HG03103 (cell line): ENCODE results near the gene RANBP10.
"Not testable (repeated sequence)": the region's sequence is repeated elsewhere in the genome, so short reads cannot be mapped to it uniquely, and the experiment has no call there.

ENCODE experiments used
- ATAC-seq: cut with Tn5 transposase; IDR thresholded peaks from one replicate; pipeline ENCODE4 v1.9.1; 2021; ENCODE audit warnings: low read depth; ENCODE audit not compliant: unreplicated experiment

The RANBP10 gene

DNA sequence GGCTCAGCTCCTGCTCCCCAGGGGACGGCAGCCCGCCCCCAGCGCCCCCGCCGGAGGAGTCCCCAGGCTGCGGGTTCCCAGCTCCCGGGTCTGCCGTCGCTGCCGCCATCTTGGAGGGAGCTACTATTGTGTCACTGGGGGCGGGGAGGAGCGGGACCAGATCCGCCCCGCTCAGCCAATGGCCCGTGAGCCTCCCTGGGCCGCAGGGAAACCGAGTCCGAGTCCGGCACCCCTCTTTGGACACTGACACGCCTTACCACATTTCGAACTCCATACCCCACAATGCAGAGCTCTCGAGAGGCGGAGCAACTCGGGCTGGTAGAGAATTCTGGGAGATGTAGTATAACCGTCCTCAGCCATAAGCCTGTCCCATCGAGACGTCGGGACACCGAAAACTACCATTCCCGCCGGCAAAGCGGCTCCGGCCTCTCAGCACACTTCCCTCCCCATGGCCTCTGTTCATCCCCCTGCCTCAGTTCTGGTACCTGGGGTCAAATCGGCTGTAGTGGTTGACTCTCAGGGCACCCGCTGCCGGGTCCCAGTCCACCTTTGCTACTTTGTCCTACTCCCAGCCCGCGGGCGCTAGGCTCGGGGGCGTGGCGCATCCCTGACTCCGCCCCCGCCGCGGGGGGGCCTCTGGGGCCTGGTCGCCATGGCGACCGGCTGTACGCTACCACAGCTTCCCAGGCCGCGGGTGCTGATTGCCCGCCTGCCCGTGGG, at the start of gene RANBP10, which contains the start of gene TSNAXIP1:
RANBP10 (minus strand) TSS at position 133 of the 720 bp plus-strand sequence; CDS start at position 109, 24 bp downstream.
TSNAXIP1 (plus strand) TSS at position 462 of the 720 bp plus-strand sequence. CDS start 261 bp downstream, outside the sequence.
- peak; percentile 83 for ATAC-seq

DNA sequence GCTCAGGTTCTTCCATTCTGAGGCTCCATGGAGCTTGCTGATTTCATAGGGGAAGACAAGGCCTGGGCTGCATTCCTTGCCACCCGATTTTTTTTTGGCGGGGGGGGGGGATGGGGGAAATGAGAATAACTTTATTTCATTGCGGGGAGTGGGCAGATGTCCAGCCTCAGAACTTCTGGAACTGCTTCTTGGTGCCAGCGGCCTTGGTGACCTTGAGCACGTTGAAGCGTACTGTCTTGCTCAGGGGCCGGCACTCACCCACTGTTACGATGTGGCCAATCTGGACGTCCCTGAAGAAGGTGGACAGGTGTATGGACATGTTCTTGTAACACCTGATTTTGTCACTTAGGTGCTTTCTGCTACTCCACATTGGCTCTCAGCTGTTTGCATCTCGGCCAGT, 49.4 kb upstream of the RANBP10 start:
- no peak for ATAC-seq

DNA sequence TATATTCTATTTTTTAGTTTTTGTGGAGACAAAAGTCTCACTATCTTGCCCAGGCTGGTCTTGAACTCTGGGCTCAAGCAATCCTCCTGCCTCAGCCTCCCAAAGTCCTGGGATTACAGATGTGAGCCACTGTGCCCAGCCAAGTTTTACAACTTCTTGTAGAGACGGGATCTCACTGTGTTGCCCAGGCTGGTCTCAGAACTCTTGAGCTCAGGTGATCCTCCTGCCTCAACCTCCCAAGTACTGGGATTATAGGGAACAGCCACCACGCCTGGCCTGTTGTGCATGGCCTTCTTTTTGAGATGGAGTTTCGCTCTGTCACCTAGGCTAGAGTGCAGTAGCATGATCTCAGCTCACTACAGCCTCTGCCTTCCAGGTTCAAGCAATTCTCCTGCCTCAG, 47.3 kb upstream of the RANBP10 start:
- no peak for ATAC-seq

DNA sequence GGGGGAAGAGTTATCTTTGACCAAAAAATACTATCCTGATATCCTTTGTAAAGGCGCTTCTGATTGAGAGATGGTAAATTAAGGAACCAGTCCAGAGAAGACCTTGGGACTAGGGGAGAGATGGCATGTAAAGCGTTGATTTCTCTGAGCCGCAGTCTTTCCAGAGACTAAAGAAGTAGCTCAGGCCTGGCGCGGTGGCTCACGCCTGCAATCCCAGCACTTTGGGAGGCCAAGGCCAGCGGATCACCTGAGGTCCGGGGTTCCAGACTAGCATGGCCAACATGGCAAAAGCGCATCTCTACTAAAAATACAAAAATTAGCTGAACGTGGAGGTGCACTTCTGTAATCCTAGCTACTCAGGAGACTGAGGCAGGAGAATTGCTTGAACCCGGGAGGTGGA, 41.8 kb upstream of the RANBP10 start:
- no peak for ATAC-seq

DNA sequence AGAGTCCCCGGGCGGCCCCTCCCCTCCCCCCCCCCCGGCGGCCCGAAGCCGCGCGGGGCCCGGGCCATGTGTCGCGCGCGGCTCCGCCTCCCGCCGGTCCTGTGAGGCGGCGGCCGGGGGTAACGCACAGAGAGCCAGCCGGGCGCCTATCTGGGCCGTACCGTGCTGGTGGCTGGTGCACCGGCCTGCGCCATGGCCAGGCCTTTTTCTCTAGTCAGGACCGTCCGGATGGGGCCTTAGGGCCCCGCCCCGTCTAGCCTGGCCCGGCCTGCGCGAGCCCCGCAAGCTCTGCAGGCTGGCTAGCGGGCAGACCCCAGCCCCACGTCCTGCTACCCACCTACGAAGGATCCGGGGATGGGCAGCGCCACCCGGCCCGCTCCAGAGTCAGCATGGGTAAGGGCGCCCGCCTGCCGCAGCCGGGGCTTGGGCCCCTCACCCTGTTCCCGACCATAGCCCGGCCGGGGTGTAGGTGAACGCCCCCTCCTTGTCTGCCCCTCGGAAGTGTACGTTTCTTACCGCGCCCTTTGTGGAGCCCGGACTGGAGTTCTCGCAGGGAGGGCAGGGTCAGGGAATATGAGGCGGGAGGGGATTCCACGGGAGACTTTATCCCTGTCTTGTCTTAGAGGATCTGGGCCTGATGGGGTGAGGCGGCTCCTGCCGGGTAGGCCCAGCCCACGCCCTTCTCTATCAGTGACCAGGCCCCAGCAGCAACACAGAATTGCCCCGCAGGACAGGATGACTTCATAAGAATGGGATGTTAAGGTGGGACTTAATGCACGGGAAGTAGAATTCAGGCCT, 40.9 kb upstream of the RANBP10 start, which contains the start of gene CENPT:
CENPT (minus strand) TSS at position 630 of the 798 bp plus-strand sequence. CDS start 13,834 bp downstream, outside the sequence.
- ATAC-seq: peak; percentile 36

DNA sequence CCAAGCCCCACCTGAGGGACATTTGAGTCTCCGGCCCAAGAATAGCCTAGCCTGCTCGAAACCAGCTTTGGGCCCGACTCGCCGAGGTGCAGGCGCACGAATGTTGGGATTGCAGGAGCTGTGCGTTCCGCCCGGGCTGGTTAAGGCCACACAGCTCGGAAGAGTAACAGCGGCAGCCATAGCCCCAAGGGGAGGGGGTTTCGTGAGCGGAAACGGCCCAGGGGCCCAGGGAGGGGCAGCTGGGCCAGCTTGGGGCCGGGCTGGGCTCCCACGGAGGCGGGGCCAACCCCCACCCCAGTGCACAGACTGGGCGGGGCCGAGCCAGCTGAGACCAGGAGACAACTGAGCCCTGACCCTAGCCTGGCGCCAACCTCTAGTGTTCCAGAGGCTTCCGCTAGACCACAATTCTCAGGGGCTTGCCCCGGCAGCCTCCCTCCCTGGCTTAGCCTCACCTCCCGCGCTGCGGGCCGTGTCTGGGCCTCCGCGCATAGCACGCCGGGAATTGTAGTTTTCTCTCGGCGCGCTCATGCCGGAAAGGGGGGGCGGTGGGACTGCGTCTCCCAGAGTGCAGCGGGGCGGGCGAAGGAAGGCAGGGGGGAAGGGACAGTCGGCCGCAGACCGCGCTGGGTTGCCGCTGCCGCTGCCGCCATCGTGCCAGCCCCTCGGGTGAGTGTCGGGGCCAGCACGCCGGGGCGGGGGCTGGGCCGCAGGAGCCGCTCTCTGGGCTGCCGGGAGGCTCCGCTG, 40.1 kb upstream of the RANBP10 start, which contains the start of gene NUTF2:
NUTF2 (plus strand) TSS at position 614 of the 744 bp plus-strand sequence. CDS start 18,198 bp downstream, outside the sequence.
- peak; percentile 53 for ATAC-seq

DNA sequence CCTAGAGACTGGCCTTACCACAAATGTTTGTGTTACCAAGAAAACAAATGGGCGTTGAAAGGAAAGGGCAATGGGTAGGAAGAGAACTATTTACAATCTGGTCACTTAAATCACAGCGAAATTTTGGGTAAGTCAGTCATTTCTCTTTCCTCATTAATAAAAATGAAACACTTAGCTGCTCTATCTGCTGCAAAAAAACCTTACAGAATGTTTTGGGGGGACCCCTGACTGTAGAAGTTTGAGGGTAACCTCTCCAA, 39.6 kb upstream of the RANBP10 start:
- ATAC-seq: no peak

DNA sequence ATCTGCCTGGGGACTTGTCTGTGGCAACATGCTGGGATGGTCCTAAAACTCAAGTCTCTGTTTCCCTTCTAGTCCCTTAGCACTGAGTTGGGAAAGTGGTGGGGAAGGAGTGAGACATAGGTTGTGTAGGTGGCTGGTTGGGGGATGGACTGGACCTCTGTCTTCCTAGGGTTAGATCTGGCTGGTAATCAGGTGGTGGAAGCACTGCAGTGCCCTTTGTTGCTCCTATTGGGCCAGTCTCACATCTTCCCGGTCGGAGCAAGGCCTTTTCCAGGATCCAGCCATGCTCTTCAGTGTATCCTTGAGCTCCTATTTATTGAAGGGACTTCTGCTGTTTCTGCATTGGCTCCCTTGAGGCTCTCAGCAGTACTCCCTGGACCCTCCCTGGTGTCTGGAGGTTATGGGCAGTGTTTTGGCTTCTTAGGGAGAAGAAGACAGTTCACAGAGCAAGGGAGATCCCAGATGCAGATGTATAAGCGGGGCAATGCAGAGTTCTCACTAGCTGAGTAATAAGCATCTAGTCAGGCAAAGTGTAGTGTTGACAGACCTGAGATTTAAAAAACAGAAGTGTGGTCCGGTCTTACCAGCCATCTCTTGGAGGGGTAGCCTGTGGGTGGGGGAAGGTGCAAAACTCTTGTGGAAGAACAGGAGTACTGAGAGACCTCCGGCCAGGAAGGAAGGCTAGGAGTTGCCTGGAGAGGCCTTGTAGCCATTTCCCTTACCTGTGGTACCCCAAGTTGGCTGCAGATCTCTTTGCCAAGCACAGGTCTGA, 39.1 kb upstream of the RANBP10 start:
- no peak for ATAC-seq

DNA sequence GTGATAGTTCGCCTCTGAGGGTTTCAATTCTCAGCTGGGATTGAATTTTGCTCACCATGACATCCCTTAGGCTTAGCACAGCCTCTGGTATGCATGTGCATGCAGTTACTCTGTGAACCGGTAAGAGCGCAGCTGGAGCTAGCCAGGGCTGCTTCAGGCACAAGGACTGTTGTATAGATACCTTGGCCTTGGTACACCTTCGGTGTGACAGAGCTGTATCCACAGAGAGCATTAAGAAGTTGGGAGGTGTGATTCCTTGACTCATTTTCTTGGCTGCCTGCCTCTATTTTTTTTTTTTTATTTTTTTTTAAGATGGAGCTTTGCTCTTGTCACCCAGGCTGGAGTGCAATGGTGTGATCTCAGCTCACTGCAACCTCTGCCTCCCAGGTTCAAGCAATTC, 38.1 kb upstream of the RANBP10 start:
- ATAC-seq: no peak

DNA sequence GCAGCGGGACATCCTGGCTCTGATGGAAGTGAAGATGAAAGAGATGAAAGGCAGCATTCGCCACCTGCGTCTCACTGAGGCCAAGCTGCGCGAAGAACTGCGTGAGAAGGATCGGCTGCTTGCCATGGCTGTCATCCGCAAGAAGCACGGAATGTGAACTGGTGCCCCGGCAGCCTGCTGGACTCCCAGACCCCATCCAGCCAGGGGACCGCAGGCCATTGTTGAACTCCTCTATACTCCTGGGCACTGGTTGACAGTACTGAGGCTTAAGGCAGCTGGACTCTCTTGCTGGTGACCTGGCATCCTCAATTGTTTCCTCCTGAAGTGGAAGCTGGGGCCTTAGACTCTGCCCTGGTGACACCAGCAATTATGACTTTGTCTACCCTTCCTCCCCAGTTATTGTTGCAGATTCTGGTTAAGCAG, 37.0 kb upstream of the RANBP10 start:
- ATAC-seq: no peak

DNA sequence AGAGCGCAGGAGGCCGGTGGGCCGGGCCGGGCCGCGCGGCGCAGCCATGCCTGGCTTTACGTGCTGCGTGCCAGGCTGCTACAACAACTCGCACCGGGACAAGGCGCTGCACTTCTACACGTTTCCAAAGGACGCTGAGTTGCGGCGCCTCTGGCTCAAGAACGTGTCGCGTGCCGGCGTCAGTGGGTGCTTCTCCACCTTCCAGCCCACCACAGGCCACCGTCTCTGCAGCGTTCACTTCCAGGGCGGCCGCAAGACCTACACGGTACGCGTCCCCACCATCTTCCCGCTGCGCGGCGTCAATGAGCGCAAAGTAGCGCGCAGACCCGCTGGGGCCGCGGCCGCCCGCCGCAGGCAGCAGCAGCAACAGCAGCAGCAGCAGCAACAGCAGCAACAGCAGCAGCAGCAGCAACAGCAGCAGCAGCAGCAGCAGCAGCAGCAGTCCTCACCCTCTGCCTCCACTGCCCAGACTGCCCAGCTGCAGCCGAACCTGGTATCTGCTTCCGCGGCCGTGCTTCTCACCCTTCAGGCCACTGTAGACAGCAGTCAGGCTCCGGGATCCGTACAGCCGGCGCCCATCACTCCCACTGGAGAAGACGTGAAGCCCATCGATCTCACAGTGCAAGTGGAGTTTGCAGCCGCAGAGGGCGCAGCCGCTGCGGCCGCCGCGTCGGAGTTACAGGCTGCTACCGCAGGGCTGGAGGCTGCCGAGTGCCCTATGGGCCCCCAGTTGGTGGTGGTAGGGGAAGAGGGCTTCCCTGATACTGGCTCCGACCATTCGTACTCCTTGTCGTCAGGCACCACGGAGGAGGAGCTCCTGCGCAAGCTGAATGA, 36.4 kb upstream of the RANBP10 start:
- ATAC-seq: peak; percentile 2

DNA sequence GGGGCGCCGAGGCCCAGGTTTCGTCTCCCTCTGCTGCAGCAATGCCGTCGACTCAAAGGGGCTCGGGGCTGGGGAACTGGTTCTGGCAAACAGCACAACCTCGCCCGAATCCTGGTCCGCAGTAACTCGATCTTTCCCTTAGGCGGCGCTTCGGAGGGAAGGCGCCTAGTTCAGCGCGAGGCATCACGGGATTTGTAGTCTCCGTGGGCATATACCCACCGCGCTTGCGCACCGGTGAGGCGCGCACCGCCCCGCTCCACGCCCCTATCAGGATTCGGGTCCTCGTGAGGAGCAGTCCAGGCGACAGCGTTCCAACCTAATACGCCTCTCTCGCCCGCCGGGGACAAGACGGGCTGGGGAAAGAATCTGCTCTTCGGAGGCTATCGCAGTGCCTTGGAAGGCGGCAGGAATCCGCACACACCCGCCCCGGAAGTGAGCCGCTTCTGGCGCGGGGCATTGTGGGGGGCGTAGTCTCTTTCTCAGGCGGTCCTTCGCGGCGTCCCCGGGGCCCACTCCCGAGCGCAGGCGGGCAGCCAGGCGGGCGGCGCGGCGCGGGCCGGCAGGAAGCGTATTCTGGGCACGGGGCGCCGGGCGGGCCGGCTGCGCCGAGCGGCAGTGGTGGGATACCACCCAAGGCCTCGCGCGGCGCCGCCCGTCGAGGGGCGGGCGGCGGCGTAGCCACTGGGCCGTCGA, 35.6 kb upstream of the RANBP10 start, which contains the start of gene THAP11:
THAP11 (plus strand) TSS at position 505 of the 693 bp plus-strand sequence. CDS start 235 bp downstream, outside the sequence.
- peak; percentile 34 for ATAC-seq

DNA sequence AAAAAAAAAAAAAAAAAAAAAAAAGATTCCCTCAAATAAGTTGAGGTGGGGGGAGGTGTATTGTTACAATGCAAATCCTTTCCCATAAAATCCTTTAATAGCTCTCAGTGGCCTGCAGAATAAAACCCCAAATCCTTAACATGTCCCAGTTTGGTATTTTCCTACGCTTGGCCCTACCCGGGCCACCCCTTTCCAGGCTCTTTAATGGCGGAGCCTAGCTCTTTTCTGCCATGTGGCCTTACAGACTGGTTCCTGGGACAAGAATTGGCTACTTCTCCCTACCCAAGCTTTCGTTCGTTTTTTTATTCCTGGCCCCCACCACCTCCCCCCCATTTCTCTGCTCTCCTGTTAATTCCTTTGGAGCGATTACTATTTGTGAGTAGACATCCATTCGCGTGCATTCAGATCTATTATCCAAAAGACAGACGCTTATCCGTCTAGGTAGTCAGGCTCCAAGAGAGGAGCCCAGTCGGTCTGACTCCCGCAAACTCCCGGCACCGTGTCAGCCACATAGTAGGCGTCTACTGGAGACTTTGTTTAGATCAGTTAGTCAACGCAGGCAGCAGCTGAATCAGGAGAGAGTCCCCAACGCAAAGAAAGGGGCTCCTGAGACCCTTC, 34.9 kb upstream of the RANBP10 start:
- ATAC-seq: no peak

DNA sequence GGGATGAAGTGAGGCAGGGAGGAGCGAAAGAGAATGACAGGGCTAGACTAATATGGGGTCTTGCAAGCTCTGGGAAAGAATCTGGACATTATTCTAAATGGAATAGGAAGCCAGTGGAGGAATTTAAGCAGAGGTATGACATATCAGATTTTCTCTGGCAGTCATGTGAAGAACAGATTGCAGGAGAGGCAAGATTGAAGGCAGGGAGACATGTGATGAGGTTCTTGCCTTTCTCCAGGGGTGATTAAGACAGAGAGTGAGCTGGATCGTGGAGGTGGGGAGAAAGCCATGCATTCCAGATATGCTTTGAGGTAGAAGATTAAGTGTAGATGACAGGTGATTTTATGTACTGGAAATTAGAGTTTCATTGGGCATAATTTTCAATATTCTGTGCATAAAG, 31.5 kb upstream of the RANBP10 start:
- ATAC-seq: no peak

DNA sequence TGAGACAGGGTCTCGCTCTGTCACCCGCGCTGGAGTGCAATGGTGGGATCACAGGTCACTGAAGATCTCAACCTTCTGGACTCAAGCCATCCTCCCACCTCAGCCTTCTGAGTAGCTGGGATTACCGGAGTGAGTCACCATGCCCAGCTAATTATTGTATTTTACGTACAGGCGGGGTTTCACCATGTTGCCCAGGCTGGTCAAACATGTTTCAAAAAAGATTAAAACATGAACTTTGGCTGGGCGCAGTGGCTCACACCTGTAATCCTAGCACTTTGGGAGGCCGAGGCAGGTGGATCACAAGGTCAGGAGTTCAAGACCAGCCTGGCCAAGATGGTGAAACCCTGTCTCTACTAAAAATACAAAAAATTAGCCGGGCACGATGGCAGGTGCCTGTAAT, 30.8 kb upstream of the RANBP10 start:
- not testable (repeated sequence) for ATAC-seq

DNA sequence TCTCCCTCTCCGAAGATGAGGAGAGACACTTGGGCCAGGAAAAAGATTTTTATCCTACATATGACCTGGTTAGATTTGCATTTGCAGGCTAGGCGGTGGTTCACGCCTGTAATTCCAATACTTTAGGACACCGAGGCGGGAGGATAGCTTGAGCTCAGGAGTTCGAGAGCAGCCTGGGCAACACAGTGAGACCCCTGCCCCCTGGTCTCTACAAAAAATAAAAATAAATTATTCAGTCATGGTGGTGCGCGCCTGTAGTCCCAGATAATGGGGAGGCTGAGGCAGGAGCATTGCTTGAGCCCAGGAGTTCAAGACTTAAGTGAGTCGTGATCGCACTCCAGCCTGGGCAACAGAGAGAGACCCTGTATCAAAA, 27.9 kb upstream of the RANBP10 start:
- no peak for ATAC-seq

DNA sequence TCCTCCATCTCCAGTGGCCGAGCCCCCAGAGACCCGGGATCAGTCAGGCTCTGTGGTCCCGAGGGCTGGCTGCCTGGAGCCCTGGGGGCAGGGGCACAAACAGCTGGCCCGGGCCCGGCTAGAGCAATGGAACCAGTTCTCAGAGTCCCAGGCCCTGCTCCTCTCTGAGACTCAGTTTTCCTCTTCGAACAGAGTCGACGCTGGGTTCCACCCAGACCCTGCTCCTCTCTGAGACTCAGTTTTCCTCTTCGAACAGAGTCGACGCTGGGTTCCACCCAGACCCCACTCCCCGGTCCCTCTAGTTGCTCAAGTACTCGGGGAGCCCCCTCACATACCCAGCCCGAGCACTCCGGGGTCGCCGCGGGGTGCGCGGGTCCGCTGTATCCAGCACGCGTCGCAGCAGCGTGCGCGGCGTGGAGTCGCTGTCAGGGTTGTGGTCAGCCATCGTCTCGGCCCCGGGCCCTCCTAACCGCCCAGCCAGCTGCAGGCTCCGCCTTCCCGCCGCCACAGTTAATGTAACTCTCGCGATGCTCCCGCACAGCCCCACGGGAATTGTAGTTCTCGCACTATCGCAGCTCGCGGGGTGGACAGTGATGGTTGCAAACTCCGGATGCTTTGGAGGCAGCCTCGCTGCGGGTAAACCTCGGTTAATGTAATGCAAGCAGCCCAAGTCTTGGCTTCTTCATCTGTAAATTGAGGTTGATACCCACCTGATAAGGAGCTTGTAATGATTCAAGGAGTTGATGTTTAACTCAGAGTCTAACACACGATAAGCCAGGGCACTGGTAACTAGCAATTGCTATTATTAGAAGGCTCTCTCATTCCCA, 27.3 kb upstream of the RANBP10 start:
- peak; percentile 93 for ATAC-seq
